Activated CD4-positive, alpha-beta T cell treated with anti-CD3 and anti-CD28 coated beads, Interleukin-2, amount 10 ng/mL, durations not matched to agents 24 days and 14 days (primary cell): ENCODE measurements around the gene SEMA4G. TPM values are rescaled to one million over a fixed set of nuclear protein-coding genes. Genes with fewer than 3 reads are reported as not detected.

Experiments
- DNase-seq: peaks from one replicate; pipeline ENCODE4 v3.0.0; 2022
- H3K27ac Mint-ChIP-seq: one replicate; pipeline ENCODE4 v1.8.0; 2022; ENCODE audit warnings: mild to moderate bottlenecking, mixed read lengths
- H3K27me3 Mint-ChIP-seq: one replicate; pipeline ENCODE4 v1.8.0; 2022; ENCODE audit warnings: mixed read lengths
- H3K36me3 Mint-ChIP-seq: one replicate; pipeline ENCODE4 v1.8.0; 2022; ENCODE audit warnings: low read depth, mild to moderate bottlenecking, mixed read lengths
- H3K4me1 Mint-ChIP-seq: one replicate; pipeline ENCODE4 v1.8.0; 2021; ENCODE audit warnings: mixed read lengths
- H3K4me3 Mint-ChIP-seq: one replicate; pipeline ENCODE4 v1.8.0; 2022; ENCODE audit warnings: mild to moderate bottlenecking, moderate library complexity, mixed read lengths
- H3K9me3 Mint-ChIP-seq: one replicate; pipeline ENCODE4 v1.8.0; 2021; ENCODE audit warnings: mixed read lengths
- intact Hi-C: fragments of 100-400 bp; cut with micrococcal nuclease; formaldehyde crosslinking; loops from one replicate; pipeline ENCODE4 v1.15.1; 2023
- total RNA-seq: library from RNA; stranded (reverse); gene quantifications from 2 replicates; pipeline ENCODE4 v1.2.3, GENCODE V29; 2022

The SEMA4G gene
- total RNA-seq, 1 donor from 2014 or later: 1.4 TPM

DNA sequence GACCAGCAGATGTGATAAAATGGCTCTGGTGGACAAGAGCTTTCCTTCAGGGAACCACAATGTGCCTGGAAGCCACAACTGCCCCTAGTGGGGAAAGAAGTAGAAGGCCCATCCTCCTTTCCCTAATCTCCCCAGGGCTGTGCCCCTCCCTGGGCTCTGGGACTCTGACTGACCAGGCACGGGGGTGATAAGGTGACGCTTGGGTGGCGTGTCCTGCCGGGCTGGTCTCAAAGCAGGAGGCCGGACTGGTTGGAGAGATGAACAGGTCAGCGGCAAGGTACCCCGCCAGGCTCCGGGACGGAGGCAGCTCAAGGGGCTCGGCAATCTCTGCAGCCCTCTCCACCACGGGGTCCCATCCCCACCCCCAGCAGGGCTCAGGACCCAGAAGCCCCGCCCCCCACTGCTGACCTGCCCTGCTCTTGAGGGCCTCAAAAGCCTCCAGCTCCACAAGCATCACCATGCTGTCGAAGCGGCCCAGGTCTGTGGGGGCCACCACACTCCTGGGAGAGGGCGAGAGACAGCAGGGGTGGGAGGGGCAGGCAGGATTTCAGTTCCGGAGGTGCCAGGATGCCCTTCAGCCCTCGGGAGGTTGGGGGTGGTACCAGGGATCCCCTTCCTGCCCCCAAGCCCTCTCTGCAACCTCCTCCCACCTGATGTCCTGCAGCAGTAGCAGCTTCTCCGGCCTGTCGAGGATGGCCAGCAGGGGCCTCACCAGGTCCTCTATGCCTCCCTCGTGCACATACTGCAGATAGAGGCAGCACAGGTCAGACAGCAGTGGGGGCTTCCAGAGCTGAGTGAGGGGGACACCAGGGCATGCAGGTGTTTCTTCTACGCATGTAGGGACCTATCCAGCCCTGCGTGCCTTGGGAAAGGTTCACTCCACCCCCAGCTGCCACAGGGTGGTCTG, 42.5 kb downstream of the SEMA4G start:
- intact Hi-C loops: no loop called here
- H3K4me3 Mint-ChIP-seq: no peak overlapping the region
- no peaks in the 10 kb centered on the region for H3K9me3 Mint-ChIP-seq
- H3K4me1 Mint-ChIP-seq: peaks cover 24% of the 10 kb centered on the region
- no peak overlapping the region for H3K27ac Mint-ChIP-seq
- peaks cover 19% of the 10 kb centered on the region for H3K27me3 Mint-ChIP-seq
- no peak for DNase-seq
- no peaks in the 10 kb centered on the region for H3K36me3 Mint-ChIP-seq

DNA sequence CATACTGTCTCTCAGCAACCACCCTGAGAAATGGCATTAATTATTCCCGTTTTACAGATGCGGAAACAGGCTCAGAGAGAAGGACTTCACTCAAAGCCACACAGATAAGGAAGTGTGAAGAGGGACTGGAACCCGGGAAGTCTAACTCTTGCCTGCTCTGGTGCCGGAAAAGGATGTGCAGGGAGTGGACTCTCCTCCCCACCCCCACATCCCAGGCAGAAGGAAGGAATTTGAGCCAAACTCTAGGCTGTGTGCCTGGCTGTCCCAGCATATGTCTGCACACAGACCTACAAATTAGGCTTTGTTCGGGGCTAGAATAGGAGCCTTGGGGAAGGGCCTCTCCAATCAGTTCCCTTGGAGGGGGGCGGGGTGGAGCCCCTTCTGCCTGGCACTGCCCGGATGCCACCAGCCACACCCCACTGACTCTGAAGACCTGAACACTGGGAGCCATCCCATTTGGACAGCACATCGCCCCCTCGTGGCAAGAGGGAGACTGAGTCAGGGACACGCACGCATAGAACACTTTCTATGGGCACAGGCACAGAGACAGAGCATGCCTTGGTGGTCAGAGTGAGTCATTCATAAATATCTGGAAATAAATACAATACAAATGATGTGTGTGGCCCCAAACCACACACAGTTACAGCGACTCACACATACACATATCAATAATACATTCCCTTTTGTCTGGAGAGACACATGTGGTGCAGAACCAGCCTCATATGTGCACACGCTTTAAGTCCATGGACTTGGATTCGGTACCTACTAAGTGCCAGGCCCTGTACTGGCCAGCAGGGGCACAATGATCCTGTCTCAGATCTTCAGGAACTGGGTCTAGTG, 43.4 kb downstream of the SEMA4G start:
- H3K27ac Mint-ChIP-seq: peak overlapping the region; percentile 81
- H3K9me3 Mint-ChIP-seq: no peaks in the 10 kb centered on the region
- peaks cover 28% of the 10 kb centered on the region for H3K27me3 Mint-ChIP-seq
- no peak overlapping the region for H3K4me3 Mint-ChIP-seq
- DNase-seq: peak; percentile 92
- no peaks in the 10 kb centered on the region for H3K36me3 Mint-ChIP-seq
- intact Hi-C loops: loop anchor here (1.0 kb wide), 2 partner anchors 14 to 19 kb away; partner anchors contain the start of genes PDZD7 and SFXN3
- peaks cover 26% of the 10 kb centered on the region for H3K4me1 Mint-ChIP-seq

DNA sequence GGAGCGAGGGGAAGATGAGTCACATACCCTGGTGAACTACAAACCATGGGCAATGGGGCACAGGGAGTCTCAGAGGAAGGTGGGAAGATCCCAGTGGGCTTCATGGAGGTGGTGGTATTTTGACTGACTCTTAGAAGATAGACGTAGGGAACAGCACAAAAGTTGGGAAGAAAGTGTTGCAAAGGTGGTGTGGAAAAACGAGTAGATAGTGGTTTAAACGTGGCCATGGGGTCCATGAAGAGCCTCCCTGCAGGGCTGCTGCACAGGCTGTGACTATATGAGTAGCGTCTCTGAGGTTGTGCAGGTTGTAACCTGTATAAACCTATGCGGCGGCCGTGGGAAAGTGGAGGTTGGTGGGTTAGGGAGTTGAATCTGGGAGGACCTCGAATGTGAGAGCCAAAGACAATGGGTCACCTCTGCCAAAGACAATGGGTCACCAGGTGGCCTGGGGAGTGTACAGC, 44.1 kb downstream of the SEMA4G start:
- H3K36me3 Mint-ChIP-seq: no peaks in the 10 kb centered on the region
- DNase-seq: no peak
- peaks cover 27% of the 10 kb centered on the region for H3K4me1 Mint-ChIP-seq
- H3K4me3 Mint-ChIP-seq: no peak overlapping the region
- peak overlapping the region; percentile 81 for H3K27ac Mint-ChIP-seq
- intact Hi-C loops: loop anchor here (1.0 kb wide), 2 partner anchors 15 to 18 kb away; partner anchors contain the start of genes PDZD7 and SFXN3
- peaks cover 32% of the 10 kb centered on the region for H3K27me3 Mint-ChIP-seq
- no peaks in the 10 kb centered on the region for H3K9me3 Mint-ChIP-seq

DNA sequence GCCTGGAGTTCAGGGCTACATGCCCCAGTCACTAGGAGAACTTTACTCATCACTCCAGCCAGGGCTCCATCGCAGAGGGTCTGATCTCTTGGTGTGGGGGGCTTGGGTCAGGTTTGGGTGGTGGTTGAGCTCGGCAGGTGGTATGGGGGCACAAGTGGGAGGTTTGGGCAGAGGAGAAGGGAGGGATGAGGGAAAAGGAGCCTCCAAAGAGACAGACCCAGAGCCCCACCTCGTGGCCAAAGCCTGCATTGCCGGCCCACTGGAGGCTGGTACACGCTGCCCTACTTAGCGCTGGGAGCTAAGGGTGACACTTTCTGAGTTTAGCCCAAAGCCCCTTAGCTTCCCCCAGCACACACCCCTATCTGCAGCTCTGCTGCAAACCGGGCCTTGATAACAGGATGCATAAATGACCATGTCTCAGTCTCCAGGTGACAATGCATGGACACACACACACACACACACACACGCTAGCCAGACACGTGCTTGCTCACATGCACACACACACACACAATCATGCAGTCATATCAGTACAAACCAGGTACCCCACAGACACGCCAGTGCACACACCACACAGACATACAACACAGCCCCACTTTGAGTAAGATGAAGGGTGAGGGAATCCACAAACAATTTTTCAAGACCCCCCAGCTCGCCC, 45.1 kb downstream of the SEMA4G start:
- DNase-seq: peak; percentile 94
- H3K9me3 Mint-ChIP-seq: no peaks in the 10 kb centered on the region
- H3K4me1 Mint-ChIP-seq: peaks cover 29% of the 10 kb centered on the region
- H3K36me3 Mint-ChIP-seq: no peaks in the 10 kb centered on the region
- H3K27me3 Mint-ChIP-seq: peaks cover 37% of the 10 kb centered on the region
- no peak overlapping the region for H3K4me3 Mint-ChIP-seq
- H3K27ac Mint-ChIP-seq: peak overlapping the region; percentile 57
- intact Hi-C loops: loop anchor here (1.0 kb wide), 1 partner anchor 45 kb away; the partner anchor contains the start of gene SEMA4G

DNA sequence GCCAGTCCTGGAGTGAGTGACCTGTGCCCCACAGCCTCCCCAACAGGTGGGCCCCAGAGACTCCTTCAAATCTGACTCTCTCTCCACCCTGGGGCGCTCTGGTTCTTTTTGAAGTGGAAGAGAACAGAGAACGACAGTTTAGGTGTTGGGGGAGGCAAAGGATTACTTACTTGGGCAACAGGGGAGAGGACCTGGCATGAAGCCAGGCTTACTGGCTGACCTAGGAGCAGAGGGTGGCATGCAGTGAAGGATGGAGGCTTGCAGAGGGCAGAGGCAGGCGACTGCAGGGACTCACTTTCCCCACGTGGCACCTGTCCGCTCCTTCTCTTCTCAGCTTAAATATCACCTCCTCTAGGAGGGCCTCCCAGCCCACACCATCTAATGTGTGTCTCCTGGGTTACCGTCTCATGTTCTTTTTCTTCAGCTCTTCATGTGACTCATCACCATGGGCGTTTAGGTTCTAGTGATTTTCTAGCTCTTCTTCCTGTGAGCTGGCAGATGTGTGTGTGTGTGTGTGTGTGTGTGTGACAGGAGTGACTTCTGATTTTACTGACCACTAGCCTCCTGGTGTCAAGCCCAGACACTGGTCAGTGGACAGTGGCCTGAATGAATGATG, 45.8 kb downstream of the SEMA4G start:
- no peaks in the 10 kb centered on the region for H3K36me3 Mint-ChIP-seq
- no peak overlapping the region for H3K27ac Mint-ChIP-seq
- peaks cover 40% of the 10 kb centered on the region for H3K27me3 Mint-ChIP-seq
- H3K4me3 Mint-ChIP-seq: no peak overlapping the region
- H3K9me3 Mint-ChIP-seq: no peaks in the 10 kb centered on the region
- intact Hi-C loops: loop anchor here (1.0 kb wide), 1 partner anchor 46 kb away; the partner anchor contains the start of gene SEMA4G
- no peak for DNase-seq
- peaks cover 30% of the 10 kb centered on the region for H3K4me1 Mint-ChIP-seq

DNA sequence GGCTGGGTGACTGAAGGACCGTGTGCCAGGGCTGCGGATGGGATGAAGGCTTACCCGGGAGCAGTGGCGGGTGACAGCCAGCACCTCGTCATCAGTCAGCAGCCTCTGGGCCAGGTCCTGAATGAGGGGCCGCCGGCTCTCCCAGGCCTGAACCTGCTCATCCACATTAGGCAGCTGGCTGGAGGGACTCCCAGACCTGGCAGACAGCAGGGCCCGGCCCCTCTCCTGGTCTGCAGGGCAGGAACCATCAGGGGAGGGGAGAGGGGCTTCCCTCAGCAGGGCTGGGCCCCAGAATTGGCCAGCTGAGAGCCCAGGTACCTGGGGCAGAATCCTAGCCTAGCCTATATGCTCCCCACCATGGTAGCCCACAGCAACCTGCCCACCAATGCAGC, 46.3 kb downstream of the SEMA4G start:
- no peak for DNase-seq
- H3K4me3 Mint-ChIP-seq: no peak overlapping the region
- peaks cover 42% of the 10 kb centered on the region for H3K27me3 Mint-ChIP-seq
- H3K4me1 Mint-ChIP-seq: peaks cover 30% of the 10 kb centered on the region
- no peaks in the 10 kb centered on the region for H3K9me3 Mint-ChIP-seq
- no peak overlapping the region for H3K27ac Mint-ChIP-seq
- intact Hi-C loops: no loop called here
- no peaks in the 10 kb centered on the region for H3K36me3 Mint-ChIP-seq

DNA sequence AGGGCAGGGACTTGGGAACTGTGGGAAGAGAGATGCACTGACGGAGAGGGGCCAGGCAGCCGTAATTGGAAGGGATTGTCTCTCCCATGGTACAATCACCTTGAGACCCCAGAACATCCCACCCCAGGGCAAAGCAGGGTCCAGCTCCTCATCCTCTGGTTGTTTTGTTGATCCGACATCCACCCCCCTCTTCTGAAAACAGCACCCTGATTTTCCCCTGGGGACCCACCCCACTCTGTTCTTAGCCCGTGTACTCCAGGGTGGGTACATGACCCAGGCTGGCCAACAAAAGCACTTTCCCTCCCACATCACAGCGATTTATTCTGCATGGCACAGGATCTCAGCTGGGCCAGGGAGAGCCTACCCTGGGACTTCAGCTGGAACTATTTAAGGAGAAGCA, 47.5 kb downstream of the SEMA4G start:
- Mint-ChIP-seq H3K4me1 (peaks cover 30% of the 10 kb centered on the region), H3K27me3 (peaks cover 46% of the 10 kb centered on the region), H3K9me3 (no peaks in the 10 kb centered on the region), H3K27ac (no peak overlapping the region), H3K36me3 (no peaks in the 10 kb centered on the region), H3K4me3 (no peak overlapping the region)
- intact Hi-C loops: no loop called here
- DNase-seq: no peak

DNA sequence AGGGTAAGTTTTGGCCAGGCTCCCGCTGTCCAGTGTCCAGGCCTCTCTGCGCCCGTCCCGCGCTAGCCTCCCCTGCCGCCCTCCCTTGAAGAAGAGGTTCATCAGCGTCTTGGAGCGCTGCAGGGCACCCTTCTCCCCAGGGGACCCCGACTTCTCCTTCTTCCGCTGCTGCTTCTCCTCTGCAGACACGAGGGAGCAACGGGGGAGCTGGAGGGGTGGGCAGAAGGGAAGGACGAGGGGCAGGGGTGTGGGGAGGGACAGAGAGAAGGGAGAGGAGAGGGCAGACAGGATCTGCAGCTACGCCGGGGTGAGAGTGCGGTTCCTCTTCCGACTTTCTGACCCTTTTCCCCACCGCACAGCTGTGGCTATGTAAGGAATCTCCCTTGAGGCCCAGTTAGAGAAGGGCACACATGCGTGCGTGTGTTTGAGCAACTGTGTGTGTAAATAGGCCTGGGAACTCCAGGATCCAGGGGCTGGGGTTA, 48.9 kb downstream of the SEMA4G start:
- Mint-ChIP-seq H3K4me1 (peaks cover 23% of the 10 kb centered on the region), H3K36me3 (no peaks in the 10 kb centered on the region), H3K27me3 (peaks cover 43% of the 10 kb centered on the region), H3K27ac (no peak overlapping the region), H3K4me3 (no peak overlapping the region), H3K9me3 (no peaks in the 10 kb centered on the region)
- intact Hi-C loops: no loop called here
- no peak for DNase-seq

DNA sequence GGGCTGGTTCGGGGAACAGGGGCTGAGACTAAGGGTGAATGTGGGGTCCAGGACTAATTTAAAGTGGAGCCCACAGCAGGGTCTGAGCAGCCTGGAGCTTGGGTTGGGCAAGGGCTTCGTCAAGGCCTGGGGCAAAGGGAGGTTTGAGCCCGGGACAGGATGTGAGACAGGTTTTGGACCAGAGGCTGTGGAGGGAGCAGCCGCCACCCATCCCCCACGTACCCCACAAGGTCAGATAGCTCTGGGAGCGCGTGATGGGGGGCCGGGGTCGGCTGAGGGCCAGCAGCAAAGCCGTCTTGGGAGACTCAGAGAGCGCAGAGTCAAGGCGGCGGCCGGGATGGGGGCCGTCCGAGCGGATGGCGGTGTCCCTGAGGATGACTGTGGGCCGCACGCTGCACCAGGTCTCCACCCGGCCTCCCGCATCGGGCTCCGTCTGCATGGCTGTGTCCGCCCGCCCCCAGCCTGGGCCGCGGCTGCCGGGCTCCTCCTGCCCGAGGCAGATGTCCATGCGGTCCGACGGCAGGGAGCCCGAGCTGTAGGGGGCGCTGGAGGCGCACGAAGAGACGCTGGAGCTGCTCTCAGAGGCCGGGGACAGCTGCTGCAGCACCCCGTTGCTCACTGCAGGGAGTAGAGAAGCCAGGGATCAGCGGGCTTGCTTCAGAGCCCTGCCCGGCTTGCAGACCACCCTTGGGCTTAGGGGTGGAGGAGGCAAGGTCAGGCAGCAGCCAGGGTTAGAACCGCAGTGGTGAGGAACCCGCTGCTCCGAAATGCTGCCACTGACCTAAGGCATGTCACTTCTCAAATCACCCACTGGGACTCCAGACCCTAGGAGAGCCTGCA, 49.5 kb downstream of the SEMA4G start:
- intact Hi-C loops: loop anchor here (1.0 kb wide), 1 partner anchor 49 kb away; no protein-coding TSS in a partner anchor
- H3K9me3 Mint-ChIP-seq: no peaks in the 10 kb centered on the region
- peaks cover 21% of the 10 kb centered on the region for H3K4me1 Mint-ChIP-seq
- no peak overlapping the region for H3K4me3 Mint-ChIP-seq
- no peaks in the 10 kb centered on the region for H3K36me3 Mint-ChIP-seq
- peak; percentile 94 for DNase-seq
- no peak overlapping the region for H3K27ac Mint-ChIP-seq
- peaks cover 41% of the 10 kb centered on the region for H3K27me3 Mint-ChIP-seq

Other genes with a start within 250 kb of the SEMA4G start
- 0.07 TPM in 1 of 2 replicates, not detected in the other for gene PAX2, start 223.9 kb upstream of the SEMA4G start, total RNA-seq
- 34.9 and 35.3 TPM in 2 replicates for gene SLF2, start 56.5 kb upstream of the SEMA4G start, total RNA-seq
- 53.4 and 59.5 TPM in 2 replicates for gene MRPL43, start 18.0 kb downstream of the SEMA4G start, total RNA-seq
- gene TWNK, start 18.0 kb downstream of the SEMA4G start, total RNA-seq: 41.1 and 42.1 TPM in 2 replicates
- gene LZTS2, start 30.3 kb downstream of the SEMA4G start, total RNA-seq: 21.8 and 22.7 TPM in 2 replicates
- 0.38 and 0.93 TPM in 2 replicates for gene PDZD7, start 61.6 kb downstream of the SEMA4G start, total RNA-seq
- 36.0 and 37.3 TPM in 2 replicates for gene SFXN3, start 61.7 kb downstream of the SEMA4G start, total RNA-seq
- 0.78 and 0.79 TPM in 2 replicates for gene KAZALD1, start 92.5 kb downstream of the SEMA4G start, total RNA-seq
- not detected in 2 replicates for gene TLX1, start 161.8 kb downstream of the SEMA4G start, total RNA-seq